Panc1 (cell line): Measurements from ENCODE around the gene FPR3.

ENCODE experiments used
- CTCF ChIP-seq: fragments of 450-650 bp; IDR thresholded peaks from 2 replicates; pipeline ENCODE4 v1.5.1; 2017; ENCODE audit warnings: mild to moderate bottlenecking
- POLR2AphosphoS5 ChIP-seq: IDR thresholded peaks from 2 replicates; pipeline ENCODE4 v1.6.1; 2012; ENCODE audit warnings: mild to moderate bottlenecking, low read depth, low read length, moderate library complexity
- REST ChIP-seq, 2 experiments: IDR thresholded peaks; 2 replicates each; pipeline ENCODE4 v1.6.1; 2011 to 2012; ENCODE audit warnings: low read depth in 2 of 2, control low read depth in 1 of 2, low read length in 1 of 2, mild to moderate bottlenecking in 1 of 2, moderate library complexity in 1 of 2; ENCODE audit not compliant: insufficient read depth in 1 of 2
- SIN3A ChIP-seq: IDR thresholded peaks from 2 replicates; pipeline ENCODE4 v1.6.1; 2012; ENCODE audit warnings: low read depth, mild to moderate bottlenecking, low read length, moderate library complexity, borderline replicate concordance; ENCODE audit not compliant: insufficient read depth
- TCF7L2 ChIP-seq: IDR thresholded peaks from 2 replicates; pipeline ENCODE4 v1.6.1; 2011; ENCODE audit warnings: mild to moderate bottlenecking, low read depth, low read length, inconsistent platforms

GRCh38 chr19:51794885-51795490 lies at the start of gene FPR3:
- TF ChIP-seq CTCF, result no peak
- no peak for TF ChIP-seq POLR2AphosphoS5
- TF ChIP-seq REST (IDR thresholded peaks at IDR 0.05; ENCODE audit: insufficient read depth in 1 of 2, low read depth in 2 of 2, low read length in 1 of 2), result no peak
- no peak for TF ChIP-seq SIN3A
- TF ChIP-seq TCF7L2, result no peak
